ENCODE results near the gene SEC11A.
"Not testable (repeated sequence)": the region's sequence is repeated elsewhere in the genome, so short reads cannot be mapped to it uniquely, and the experiment has no call there.

The SEC11A gene

DNA sequence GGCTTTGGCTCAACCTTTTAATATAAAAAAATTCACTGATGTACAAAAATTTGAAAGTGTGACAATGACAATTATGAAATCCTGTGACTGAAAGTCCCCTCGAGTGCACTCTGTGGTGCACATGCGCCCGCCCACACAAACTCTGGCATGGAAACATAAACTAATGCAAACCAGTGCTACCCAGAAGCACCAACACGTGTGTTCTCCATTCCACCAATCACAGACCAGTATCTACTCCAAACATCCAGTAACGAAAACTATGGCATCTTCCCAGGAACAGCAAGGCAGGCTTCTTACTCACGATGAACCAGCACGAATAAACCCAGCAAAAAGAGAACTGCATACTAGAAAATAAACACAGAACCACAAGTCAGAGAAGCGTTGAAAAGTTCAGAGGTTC, 46.2 kb downstream of the SEC11A start:
- no peak for DNase-seq

DNA sequence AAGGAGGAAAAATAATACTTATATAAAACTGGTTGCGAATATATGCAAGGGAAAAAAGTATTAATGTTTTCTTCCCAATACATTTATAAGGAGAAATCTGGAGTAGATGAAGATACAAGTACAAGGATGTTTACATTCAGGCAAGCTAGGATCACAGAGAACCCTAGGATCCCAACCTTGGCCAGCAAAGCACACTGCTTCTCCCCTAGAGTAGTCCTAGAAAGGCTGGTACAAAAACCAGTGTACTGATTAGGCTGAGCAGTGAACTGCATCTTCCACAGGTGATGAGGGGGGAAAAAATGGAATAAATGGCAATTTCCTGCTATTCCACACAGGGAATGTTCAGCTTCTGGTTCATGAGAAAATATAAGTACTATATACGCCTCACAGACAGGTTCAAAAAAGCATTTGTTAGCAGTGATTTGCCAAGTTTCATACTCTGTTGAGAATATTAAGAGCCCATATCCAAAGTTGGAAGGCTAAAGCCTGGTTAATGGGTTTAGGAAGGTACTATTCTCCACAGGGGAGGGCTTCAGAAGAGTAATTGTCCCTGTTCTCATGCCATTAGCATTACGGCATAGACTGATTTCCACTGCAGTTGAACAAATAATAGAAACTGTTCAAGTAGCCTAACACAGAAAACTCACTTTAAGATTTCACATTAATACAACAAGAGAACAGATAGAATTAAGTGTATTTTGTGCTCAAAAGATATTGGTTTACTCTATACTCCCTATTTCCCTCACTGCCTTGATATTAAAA, 47.5 kb downstream of the SEC11A start:
- no peak for DNase-seq

GRCh38 chr15:84666373-84666772, 49.6 kb downstream of the SEC11A start:
- DNase-seq = no peak

- no peak for DNase-seq
Measured at GRCh38 chr15:84661001-84661400, 54.9 kb downstream of the SEC11A start.

DNA sequence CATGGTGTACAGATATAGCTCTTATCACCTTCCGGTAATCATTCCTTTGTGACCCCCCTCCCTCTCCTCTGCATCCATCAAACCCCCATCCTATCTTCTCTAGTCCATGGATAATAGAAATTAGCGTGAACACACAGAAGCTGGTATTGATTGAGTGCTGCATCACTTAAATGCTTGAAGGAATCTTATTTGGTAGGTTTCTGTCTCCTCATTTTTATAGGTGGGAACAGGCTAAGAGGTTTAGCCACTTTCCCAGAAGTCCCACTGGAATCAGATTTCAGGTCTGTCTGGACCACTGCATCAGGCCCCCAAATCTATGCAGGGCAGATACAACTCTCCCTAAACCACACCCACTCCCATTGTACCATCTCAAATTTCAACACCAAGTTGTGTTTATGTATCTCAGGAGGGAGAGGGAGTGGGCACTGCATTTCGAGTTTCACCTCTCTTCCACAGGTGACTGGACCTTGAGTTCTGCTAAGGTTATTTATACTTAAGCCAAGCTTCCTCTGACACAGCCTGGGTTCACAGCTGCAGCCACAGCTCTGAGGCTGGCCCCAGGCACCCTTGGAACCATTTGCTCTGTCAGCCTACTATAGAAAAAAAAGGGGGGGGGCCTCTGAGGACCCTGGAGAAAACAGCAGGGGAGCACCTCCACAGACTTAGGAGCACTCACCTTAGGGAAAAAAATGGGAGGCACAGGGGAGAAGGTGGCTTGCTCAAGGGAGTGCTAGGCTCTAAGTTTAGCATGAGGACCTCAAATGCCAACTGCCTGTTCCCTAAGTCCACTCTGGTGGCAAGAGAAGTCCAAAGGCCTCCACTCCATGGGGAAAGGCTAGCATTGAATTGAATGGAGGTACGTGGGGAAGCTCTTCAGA, 55.8 kb downstream of the SEC11A start:
- no peak for DNase-seq

DNA sequence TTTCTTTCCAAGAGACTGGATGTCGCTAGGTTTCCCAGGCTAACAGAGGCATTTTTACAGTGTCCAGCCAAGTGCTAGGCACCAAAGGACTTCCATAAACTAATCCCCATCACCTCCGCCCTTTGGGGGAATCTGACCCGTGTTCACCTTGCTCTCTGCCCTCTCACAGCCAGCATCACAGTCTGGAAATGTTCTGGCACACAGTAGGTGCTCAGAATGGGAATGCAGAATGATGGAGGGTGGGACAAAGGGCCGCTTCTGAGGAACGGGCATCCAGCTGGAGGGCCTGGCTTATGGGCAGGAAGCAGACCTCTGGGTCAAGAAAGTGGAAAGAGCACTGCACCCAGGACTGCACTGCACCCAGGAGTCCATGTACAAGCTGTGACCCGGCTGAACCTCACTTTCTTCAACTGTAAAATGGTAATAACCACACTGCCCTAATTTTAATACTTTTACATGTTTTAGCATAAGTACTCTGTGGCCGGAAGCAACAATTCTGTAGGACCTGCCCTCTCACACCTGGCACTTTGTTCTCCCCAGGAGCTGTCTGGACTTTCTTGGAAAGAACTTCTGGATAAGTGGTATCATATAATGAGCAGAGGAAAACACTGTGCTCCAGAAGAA, 57.0 kb downstream of the SEC11A start:
- DNase-seq = no peak

- peak; percentile 56 for DNase-seq
Measured at GRCh38 chr15:84658080-84658787, 57.7 kb downstream of the SEC11A start, which contains the start of gene NMB. TSS of gene NMB (minus strand) at chr15:84658199. CDS start at chr15:84658152, 47 bp downstream.

DNA sequence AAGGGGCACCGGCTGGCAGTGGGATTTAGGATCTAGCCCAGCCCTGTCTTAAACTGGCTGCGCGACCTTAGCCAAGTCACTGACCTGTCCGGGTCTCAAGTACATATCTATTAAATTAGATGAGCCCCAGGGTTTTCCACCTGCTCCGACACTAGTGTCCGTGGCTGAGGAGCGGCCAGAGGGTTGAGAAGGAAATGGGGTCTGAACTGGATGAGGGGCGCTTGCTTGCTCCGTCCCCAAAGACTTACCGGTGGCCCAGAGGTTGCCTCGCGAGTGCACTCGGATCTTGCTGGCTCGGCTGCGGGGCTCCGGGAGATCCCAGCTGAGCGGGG, 58.2 kb downstream of the SEC11A start:
- no peak for DNase-seq

DNA sequence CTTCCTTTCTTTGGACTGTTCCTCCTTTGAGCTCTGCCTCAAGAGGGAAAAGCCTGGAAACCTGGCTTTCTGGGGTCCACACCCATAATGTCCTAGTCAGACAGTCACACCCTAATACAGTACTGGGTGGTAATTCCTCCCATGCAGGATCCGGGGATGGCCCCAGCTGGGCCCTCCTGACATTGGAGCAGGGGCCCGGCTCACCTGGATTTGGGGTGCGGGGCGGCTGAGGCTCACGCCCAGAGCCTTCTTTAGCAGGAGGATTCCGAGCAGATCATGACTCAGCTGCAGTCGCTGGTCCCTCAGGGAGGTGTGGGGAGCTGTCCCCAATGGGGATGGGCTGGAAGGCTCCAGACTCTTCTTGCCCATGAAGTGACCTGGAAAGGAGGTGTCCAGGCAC, 59.0 kb downstream of the SEC11A start:
- DNase-seq = no peak

DNA sequence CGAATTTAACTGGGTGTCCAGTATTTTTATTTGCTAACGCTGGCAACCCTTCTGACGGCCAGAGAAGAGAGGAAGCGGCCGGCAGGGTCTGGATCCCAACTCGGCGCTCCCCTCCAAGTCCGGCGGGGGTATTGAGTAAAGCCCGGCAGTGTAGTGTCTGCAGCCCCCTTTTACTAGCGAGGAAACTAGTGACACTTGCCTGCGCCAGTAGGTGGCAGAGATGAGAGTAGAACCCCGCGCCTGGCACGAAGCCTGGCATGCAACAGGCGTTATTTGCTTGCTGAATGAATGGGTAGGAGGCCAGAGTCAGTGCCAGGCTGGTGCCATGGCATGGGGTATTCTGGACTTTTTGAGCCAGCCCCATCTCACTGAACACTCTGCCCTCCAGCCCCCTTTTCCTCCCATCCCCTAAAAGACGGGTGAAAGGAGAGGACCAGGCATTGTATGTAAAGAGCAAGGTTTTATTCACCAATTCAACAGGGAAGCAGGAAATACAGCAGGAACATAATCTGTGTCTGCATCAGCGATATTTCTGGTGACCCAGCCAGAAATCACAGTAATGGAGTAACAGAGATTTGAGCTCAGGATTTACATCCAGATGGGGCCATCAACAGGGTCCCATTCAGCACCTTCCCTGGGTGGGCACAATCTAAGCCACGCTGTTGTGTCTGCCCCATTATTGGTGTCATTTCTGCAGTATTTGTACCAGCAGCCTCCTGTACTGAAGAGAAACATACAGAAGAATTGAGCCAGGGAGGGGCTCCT, 61.1 kb downstream of the SEC11A start:
- peak; percentile 62 for DNase-seq

- DNase-seq = peak; percentile 88
Measured at GRCh38 chr15:84653910-84654688, 61.8 kb downstream of the SEC11A start, which contains the start of gene WDR73. TSS of gene WDR73 (minus strand) at chr15:84654283. CDS start at chr15:84654274, 9 bp downstream.

GRCh38 chr15:84653584-84653909, 62.4 kb downstream of the SEC11A start:
- DNase-seq = no peak

DNA sequence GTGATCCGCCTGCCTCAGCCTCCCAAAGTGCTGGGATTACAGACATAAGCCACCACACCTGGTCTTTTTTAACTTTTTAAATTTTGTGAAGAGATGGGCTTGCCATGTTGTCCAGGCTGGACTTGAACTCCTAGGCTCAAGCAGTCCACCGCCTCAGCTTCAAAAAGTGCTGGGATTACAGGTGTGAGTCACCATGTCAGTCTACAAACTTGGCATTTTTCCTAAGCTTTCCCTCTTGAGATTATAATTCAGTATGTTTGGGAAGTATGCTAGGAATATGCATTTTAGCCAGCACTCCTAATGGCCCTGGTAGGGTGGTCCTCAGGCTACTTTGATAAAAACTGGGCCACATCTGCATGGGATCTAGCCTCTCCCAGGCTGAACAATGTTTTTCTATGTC, 66.2 kb downstream of the SEC11A start:
- no peak for DNase-seq

DNA sequence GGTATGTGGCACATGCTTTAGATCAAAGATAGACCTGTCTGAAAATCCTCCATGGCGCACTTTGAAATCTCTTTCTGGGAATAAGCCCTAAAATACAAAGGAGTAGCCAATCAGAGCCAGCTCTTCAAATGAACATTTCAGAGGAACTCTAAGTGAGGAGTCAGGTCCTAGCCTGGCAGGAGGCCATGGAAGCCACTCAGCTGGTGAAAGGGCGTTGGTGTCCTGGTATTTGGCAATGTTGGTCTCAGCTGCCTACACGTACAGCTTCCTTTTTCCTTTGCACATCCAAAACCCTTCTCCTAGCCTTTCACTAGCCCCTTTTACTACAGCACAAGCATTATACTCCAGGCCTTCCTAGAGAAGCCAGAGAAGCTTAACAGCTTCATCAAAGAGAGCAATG, 67.4 kb downstream of the SEC11A start:
- no peak for DNase-seq

GRCh38 chr15:84647726-84648125, 68.2 kb downstream of the SEC11A start:
- DNase-seq = no peak

GRCh38 chr15:84645997-84646396, 69.9 kb downstream of the SEC11A start:
- no peak for DNase-seq

GRCh38 chr15:84645496-84645895, 70.4 kb downstream of the SEC11A start:
- DNase-seq = no peak

DNA sequence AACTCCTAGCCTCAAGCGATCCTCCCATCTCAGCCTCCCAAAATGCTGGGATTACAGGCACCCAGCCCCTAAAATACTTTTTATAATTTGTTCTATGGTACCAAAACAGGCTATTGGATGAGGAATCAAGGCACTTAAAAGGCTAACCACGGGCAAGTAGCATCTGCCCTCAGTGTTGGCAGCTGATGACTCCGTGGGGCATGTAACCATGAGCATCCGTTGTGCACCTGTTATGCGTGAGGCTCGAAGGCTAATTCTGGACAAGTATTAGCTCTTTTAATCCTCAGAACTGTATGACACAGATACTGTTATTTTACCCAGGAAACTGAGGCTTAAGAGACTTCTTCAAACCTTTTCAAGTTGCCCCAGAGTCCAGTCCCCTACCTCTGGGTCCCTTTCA, 72.1 kb downstream of the SEC11A start:
- no peak for DNase-seq

- DNase-seq = not testable (repeated sequence)
Measured at GRCh38 chr15:84642640-84643039, 73.3 kb downstream of the SEC11A start.

DNA sequence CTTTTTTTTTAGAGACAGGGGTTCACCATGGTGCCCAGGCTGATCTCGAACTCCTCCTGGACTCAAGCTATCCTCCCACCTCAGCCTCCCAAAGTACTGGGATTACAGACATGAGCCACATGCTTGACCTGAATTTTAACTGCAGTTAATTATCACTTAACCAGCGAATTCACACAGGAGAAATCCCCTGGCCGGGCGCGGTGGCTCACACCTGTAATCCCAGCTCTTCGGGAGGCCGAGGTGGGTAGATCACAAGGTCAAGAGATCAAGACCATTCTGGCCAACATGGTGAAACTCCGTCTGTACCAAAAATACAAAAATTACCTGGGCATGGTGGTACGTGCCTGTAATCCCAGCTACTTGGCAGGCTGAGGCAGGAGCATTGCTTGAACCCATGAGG, 74.1 kb downstream of the SEC11A start:
- not testable (repeated sequence) for DNase-seq

DNA sequence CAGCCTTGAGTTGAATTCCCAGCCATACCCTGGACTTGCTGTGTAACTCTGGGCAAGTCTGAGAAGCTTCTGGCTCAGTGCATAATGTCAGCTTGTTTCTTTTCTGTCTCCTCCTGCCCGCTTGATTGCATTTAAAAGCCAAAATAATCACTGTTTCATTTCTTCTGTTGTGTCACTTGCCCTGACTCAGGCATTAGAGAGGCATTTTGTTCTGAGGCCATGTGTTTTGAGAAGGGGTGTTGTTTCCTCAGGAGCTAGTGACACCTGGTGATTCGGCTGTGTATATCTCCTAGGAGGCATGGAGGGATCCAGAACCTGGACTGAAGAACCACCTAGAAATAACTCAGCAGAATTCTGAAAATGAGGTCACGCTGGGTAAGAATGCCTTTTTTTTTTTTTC, 77.8 kb downstream of the SEC11A start:
- DNase-seq = no peak

Measured in amniotic stem cell (primary cell).